Measurements from ENCODE around the gene POR.
"Not testable (repeated sequence)": the region's sequence is repeated elsewhere in the genome, so short reads cannot be mapped to it uniquely, and the experiment has no call there.

Gene POR

GRCh38 chr7:75885036-75885435, 29.9 kb upstream of the POR start:
- DNase-seq, result peak in 1 of 2 experiments; percentile 19

- DNase-seq, result no peak
These were observed 27.1 kb upstream of the POR start for GRCh38 chr7:75887669-75888369.

GRCh38 chr7:75888464-75889222, 26.3 kb upstream of the POR start:
- DNase-seq, result no peak

GRCh38 chr7:75889223-75889825, 25.6 kb upstream of the POR start:
- DNase-seq, result no peak

DNA sequence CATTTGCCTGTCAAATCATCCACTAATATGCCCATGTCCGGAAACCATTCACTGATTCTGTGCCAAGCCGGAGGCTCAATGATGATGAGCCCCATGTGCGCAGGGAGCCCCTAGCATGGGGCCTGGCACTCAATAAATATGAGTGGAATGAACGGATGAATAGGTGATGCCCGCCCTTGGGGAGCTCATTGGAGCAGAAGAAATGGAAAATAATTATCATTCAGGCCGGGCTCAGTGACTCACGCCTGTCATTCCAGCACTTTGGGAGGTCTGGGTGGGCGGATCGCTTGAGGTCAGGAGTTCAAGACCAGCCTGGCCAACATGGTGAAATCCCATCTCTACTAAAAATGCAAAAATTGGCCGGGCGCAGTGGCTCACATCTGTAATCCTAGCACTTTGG, 25.1 kb upstream of the POR start:
- DNase-seq, result no peak

GRCh38 chr7:75891237-75891636, 23.7 kb upstream of the POR start:
- DNase-seq, result not testable (repeated sequence)

GRCh38 chr7:75891815-75892411, 23.0 kb upstream of the POR start:
- DNase-seq, result no peak

DNA sequence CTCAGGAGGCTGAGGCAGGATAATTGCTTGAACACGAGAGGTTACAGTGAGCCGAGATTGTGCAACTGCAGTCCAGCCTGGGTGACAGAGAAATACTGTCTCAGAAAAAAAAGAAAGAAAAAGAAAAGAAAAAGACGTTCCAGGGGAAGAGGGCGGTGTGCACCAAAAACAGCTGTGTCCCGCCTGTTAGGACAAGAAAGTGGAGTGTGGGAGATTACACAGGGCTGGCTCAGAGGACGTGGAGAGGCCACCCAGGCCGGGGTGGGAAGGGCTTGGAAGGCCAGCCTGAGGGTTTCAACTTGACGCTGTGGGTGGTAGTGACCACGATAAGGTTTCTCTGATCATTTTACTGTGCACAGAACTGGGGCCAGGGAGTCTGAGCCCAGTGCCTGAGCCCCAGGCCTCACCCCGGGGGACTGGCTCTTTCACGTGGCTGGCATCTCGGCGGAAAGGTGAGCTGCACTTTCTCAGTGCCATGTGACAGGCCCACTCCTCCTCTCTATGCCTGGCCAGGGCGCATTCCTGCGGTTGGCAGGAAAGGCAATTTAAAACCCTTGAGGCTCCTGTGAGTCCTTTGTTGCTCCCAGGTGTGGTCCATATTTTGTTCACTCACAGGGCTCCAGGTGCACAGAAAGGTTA, 22.2 kb upstream of the POR start:
- DNase-seq, result no peak

- DNase-seq, result no peak
These were observed 18.1 kb upstream of the POR start for GRCh38 chr7:75896803-75897327.

DNA sequence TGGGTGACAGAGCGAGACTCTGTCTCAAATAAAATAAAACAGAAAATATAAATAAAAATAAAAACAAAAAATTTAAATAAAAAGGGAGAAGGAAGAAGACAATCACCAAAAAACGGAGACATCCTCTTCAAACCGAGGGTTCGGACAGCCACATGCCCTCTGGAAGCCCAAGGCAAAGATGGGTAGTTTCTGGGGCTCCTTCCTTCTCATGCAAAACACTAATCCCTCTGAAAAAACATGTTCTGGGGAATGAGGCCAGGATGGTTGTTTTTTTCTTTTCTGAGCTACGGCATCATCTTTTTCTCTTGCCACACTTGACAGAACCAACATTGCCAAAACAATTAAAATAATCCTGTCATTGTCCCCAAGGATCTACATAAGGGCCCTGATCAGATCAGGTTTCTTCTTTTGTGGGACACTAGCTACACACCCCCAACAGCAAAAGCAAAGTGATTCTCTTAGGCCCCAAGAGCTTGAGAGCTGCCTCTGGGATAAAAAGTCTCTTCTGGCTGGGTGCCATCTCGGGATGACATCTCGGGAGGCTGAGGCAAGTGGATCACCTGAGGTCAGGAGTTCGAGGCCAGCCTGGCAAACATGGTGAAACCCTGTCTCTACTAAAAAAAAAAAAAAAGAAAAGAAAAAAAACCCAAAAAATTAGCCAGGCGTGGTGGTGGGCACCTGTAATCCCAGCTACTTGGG, 14.2 kb upstream of the POR start:
- DNase-seq, result no peak

- no peak for DNase-seq
These were observed 9.0 kb upstream of the POR start for GRCh38 chr7:75905785-75906604.

DNA sequence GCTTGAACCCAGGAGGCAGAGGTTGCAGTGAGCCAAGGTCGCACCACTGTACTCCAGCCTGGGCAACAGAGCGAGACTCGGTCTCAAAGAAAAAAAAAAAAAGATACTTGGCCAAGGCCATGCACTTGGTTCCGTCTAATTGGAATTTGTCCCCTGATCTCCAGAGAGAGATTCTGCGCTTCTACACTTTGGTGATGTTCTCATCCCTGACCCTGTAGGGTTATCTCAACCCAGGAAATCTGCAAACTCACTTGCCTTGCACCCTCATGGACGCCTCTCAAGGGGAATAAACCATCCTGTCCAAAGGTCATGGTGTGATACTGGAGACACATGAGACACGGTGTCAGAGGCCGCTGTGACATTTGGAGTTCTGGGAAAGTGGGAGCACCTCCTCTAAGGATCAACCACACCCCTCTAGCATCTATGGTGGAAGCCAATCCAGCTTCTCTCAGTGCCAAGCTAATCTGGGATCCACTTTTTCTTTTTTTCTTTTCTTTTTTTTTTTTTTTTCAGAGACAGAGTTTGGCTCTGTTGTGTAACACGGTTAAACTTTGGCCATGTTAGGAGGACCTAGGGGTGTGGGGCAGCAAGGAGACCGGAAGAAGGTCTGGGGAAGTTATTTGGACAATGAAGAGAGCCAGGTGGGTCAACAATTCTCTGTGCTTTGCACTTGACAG, 7.8 kb upstream of the POR start:
- no peak for DNase-seq

GRCh38 chr7:75907668-75908039, 7.3 kb upstream of the POR start:
- not testable (repeated sequence) for DNase-seq

- DNase-seq, result no peak
These were observed 5.3 kb upstream of the POR start for GRCh38 chr7:75909521-75910132.

DNA sequence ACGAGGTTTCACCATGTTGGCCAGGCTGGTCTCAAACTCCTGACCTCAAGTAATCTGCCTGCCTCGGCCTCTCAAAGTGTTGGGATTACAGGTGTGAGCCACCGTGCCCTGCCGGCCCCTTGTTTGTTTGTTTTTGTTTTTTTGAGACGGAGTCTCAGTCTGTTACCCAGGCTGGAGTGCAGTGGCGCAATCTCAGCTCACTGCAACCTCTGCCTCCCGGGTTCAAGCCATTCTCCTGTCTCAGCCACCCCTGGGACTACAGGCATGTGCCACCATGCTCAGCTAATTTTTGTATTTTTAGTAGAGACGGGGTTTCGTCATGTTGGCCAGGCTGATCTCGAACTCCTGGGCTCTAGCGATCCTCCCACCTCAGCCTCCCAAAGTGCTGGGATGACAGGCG, 3.8 kb upstream of the POR start:
- DNase-seq, result not testable (repeated sequence)

GRCh38 chr7:75913437-75913836, 1.5 kb upstream of the POR start:
- no peak for DNase-seq

- DNase-seq, result no peak
These were observed 743 bp upstream of the POR start for GRCh38 chr7:75914169-75914654.

DNA sequence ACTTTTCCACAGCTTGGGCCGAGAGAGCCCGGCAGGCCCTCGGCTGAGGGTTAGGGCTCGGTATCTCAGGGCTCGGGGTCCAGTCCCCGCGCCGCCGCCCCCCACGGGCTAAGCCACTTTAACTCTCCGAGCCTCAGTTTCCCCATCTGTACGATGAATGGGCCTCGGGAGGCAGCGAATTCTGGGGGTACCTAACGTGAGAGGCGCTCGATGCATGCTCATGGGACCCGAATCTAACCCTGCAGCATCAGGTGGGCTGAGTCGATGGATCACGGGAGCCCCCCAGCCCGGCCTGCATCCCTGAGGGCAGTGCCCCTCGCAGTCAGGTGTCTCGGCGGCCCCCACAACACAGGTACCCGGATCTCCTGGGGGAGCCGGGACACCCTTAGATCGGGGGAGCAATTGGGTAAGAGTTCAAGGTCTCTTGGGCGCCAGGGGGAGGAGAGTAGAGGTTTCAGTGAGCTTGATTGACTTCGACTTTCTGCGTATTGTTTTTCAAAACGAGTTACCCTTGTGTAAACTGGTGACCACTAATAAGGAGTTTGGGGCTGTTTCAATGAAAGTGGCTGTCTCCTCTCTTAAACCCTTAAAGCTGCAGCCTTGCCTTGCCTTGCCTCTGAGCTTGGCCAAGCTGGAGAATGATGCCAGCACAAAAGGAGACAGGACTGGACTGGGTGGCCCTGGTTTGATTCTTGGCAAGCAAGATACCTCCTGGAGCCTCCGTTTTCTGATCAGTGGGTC, 631 bp downstream of the POR start:
- DNase-seq, result no peak

GRCh38 chr7:75916259-75916658, 1.3 kb downstream of the POR start:
- no peak for DNase-seq
